ENCODE data around the gene MOGAT2. TPM values are rescaled to one million over a fixed set of nuclear protein-coding genes. Genes with fewer than 3 reads are reported as not detected.
A peak's percentile ranks its signal among the peaks of the same experiment; 100 is the strongest.

MOGAT2 gene
- total RNA-seq, 2 donors from 2014 or later: not detected

DNA sequence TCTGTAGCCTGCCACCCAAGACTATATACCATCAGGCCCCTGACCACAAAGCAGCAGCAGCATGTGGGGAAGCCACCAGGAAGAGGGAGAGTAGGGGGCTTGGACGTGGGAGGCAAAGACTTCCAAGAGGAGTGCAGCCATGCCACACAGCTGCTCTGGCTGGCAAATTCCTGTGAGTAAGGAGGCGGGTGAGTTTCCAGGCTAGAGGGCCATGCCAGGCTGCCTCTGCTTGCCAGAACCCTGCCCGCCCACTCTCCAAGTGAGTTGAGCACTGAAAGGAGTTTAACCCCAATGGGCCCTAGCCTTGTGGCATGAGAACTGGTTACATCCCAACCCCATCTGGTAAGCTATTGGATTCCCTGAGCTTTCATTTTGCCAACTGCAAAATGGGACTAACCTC, 46.2 kb downstream of the MOGAT2 start:
- DNase-seq: no peak
- no peak overlapping the region for H3K9ac ChIP-seq (ENCODE audit: extremely low read depth, low read length, poor library complexity, severe bottlenecking)
- peaks cover 39% of the 10 kb centered on the region for H3K27me3 Mint-ChIP-seq (ENCODE audit: insufficient read depth)
- 89 to 100% methylated on average over 2 to 3 of the region's 3 CpGs for WGBS, 2 experiments (ENCODE audit: insufficient coverage in 1 of 2, insufficient read length in 1 of 2)
- H3K4me3 Mint-ChIP-seq: no peak overlapping the region
- H3K4me1 Mint-ChIP-seq: peaks cover 38% of the 10 kb centered on the region
- H3K36me3 Mint-ChIP-seq (ENCODE audit: low read depth): no peaks in the 10 kb centered on the region
- H3K4me1 ChIP-seq (ENCODE audit: control insufficient read depth, insufficient read depth, low read length): no peaks in the 10 kb centered on the region
- TF ChIP-seq, protein P1, sequence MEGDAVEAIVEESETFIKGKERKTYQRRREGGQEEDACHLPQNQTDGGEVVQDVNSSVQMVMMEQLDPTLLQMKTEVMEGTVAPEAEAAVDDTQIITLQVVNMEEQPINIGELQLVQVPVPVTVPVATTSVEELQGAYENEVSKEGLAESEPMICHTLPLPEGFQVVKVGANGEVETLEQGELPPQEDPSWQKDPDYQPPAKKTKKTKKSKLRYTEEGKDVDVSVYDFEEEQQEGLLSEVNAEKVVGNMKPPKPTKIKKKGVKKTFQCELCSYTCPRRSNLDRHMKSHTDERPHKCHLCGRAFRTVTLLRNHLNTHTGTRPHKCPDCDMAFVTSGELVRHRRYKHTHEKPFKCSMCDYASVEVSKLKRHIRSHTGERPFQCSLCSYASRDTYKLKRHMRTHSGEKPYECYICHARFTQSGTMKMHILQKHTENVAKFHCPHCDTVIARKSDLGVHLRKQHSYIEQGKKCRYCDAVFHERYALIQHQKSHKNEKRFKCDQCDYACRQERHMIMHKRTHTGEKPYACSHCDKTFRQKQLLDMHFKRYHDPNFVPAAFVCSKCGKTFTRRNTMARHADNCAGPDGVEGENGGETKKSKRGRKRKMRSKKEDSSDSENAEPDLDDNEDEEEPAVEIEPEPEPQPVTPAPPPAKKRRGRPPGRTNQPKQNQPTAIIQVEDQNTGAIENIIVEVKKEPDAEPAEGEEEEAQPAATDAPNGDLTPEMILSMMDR (conservative IDR thresholded peaks at IDR 0.05): no peak
- H3K9me3 ChIP-seq (ENCODE audit: control insufficient read depth, low read length): no peaks in the 10 kb centered on the region
- no peak overlapping the region for H3K27ac ChIP-seq (ENCODE audit: low read depth, low read length)
- H3K4me3 ChIP-seq (ENCODE audit: low read length): no peak overlapping the region
- peaks cover 8% of the 10 kb centered on the region for H3K9me3 Mint-ChIP-seq
- H3K27me3 ChIP-seq (ENCODE audit: control insufficient read depth, insufficient read depth, low read length, poor library complexity, severe bottlenecking): peaks cover 3% of the 10 kb centered on the region
- no peaks in the 10 kb centered on the region for H3K36me3 ChIP-seq (ENCODE audit: control insufficient read depth, insufficient read depth, low read length)
- no peak overlapping the region for H3K27ac Mint-ChIP-seq

DNA sequence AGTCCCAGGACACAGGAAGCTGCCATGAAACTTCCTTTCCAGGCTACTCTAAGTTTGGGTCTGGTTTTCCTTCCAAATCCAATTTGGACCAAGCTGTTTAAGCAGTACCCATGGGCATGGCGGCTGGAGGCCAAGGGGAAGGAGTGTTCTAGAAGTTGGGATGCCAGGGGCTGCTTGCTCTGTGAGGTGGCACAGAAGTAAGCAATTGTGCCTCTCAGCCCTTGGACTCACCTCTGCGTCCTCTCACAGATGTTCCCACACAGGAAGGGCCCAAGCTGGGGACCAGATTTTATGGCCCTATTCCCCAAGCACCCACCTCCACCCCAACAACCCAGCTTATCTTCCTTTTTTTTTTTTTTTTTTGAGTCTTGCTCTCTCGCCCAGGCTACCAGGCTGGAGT, 47.5 kb downstream of the MOGAT2 start:
- no peaks in the 10 kb centered on the region for H3K36me3 ChIP-seq (ENCODE audit: control insufficient read depth, insufficient read depth, low read length)
- Mint-ChIP-seq H3K4me3 (no peak overlapping the region), H3K9me3 (peaks cover 8% of the 10 kb centered on the region), H3K4me1 (peaks cover 33% of the 10 kb centered on the region), H3K27ac (no peak overlapping the region), H3K27me3 (ENCODE audit: insufficient read depth) (peaks cover 52% of the 10 kb centered on the region), H3K36me3 (ENCODE audit: low read depth) (no peaks in the 10 kb centered on the region)
- DNase-seq: no peak
- no peak overlapping the region for H3K27ac ChIP-seq (ENCODE audit: low read depth, low read length)
- no peak overlapping the region for H3K9ac ChIP-seq (ENCODE audit: extremely low read depth, low read length, poor library complexity, severe bottlenecking)
- WGBS, 2 experiments (ENCODE audit: insufficient coverage in 1 of 2, insufficient read length in 1 of 2): 90% methylated on average over 2 to 3 of the region's 3 CpGs
- H3K27me3 ChIP-seq (ENCODE audit: control insufficient read depth, insufficient read depth, low read length, poor library complexity, severe bottlenecking): peaks cover 16% of the 10 kb centered on the region
- H3K4me1 ChIP-seq (ENCODE audit: control insufficient read depth, insufficient read depth, low read length): no peaks in the 10 kb centered on the region
- no peaks in the 10 kb centered on the region for H3K9me3 ChIP-seq (ENCODE audit: control insufficient read depth, low read length)
- TF ChIP-seq, protein P1 (conservative IDR thresholded peaks at IDR 0.05): no peak
- no peak overlapping the region for H3K4me3 ChIP-seq (ENCODE audit: low read length)

DNA sequence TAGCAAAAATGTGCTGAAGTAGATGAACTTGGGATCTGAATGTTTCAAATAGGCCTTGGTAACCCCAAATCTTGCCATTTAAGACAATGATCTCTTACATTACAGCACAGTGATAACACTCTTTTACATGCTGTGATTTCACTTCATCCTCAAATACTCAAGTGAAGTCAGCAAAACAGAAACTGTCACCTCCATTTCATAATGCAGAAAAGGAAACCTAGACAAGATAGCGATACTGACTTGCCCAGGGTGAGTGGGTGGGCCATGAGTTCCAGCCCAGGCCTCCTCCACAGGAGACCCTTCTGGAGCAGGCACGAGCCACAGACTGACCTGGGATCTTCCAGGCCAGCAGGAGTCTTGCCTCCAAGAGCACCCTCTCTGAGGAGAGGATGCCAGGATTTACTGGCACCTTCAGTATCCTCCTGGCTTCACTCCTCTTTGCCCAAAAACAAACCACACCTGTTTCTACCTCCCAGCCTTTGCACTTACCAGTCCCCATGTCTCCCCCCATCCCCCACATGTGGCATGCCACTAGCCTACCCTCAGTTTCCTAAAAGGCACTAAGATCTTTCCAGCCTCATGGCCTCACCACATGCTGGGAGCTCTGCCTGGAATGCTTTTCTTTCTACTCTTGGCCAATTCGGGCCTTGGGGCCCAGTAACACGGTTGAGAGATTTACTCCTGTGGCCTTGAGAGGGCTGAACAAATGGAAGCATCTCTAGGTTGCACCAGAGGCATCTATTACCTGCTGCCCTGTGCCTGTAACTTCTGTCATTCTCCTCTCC, 49.0 kb downstream of the MOGAT2 start:
- peak; percentile 54 for DNase-seq
- Histone ChIP-seq H3K9me3 (ENCODE audit: control insufficient read depth, low read length) (no peaks in the 10 kb centered on the region), H3K9ac (ENCODE audit: extremely low read depth, low read length, poor library complexity, severe bottlenecking) (no peak overlapping the region), H3K4me3 (ENCODE audit: low read length) (no peak overlapping the region), H3K4me1 (ENCODE audit: control insufficient read depth, insufficient read depth, low read length) (no peaks in the 10 kb centered on the region), H3K27ac (ENCODE audit: low read depth, low read length) (no peak overlapping the region), H3K27me3 (ENCODE audit: control insufficient read depth, insufficient read depth, low read length, poor library complexity, severe bottlenecking) (peaks cover 24% of the 10 kb centered on the region), H3K36me3 (ENCODE audit: control insufficient read depth, insufficient read depth, low read length) (no peaks in the 10 kb centered on the region)
- H3K36me3 Mint-ChIP-seq (ENCODE audit: low read depth): no peaks in the 10 kb centered on the region
- no peak overlapping the region for H3K4me3 Mint-ChIP-seq
- H3K27me3 Mint-ChIP-seq (ENCODE audit: insufficient read depth): peaks cover 67% of the 10 kb centered on the region
- TF ChIP-seq, protein P1 (conservative IDR thresholded peaks at IDR 0.05): no peak
- H3K4me1 Mint-ChIP-seq: peaks cover 22% of the 10 kb centered on the region
- peaks cover 8% of the 10 kb centered on the region for H3K9me3 Mint-ChIP-seq
- 57 to 76% methylated on average over 4 of the region's 4 CpGs for WGBS, 2 experiments (ENCODE audit: insufficient coverage in 1 of 2, insufficient read length in 1 of 2)
- H3K27ac Mint-ChIP-seq: no peak overlapping the region
